Measurements from ENCODE around the gene CSH1. TPM values are rescaled to one million over a fixed set of nuclear protein-coding genes. Genes with fewer than 3 reads are reported as not detected.
"Not testable (repeated sequence)": the region's sequence is repeated elsewhere in the genome, so short reads cannot be mapped to it uniquely, and the experiment has no call there.

The CSH1 gene
- total RNA-seq, 1 donor from 2014 or later, result 8.9 TPM

- Histone ChIP-seq H2AFZ (ENCODE audit: low read depth, low read length) (no peak within 1 kb of the TSS), H3K36me3 (ENCODE audit: insufficient read depth, low read length) (no peaks in the 10 kb centered on the region), H3K27ac (ENCODE audit: low read depth, low read length) (no peak within 1 kb of the TSS), H3K9ac (ENCODE audit: low read length) (no peak within 1 kb of the TSS), H3K4me1 (ENCODE audit: insufficient read depth, low read length) (no peaks in the 10 kb centered on the region), H3K79me2 (ENCODE audit: insufficient read depth, low read length) (no peaks in the 10 kb centered on the region), H3K4me3 (ENCODE audit: insufficient read depth, low read depth, low read length) (no peak within 1 kb of the TSS), H3K4me2 (ENCODE audit: low read length) (no peak within 1 kb of the TSS), H4K20me1 (ENCODE audit: insufficient read depth, low read length) (no peaks in the 10 kb centered on the region), H3K9me3 (ENCODE audit: insufficient read depth, low read depth, low read length) (no peaks in the 10 kb centered on the region), H3K27me3 (ENCODE audit: insufficient read depth, low read length) (no peaks in the 10 kb centered on the region)
- Mint-ChIP-seq H3K9me3 (ENCODE audit: unreplicated experiment) (no peaks in the 10 kb centered on the region), H3K27me3 (ENCODE audit: low read depth, unreplicated experiment) (peaks cover 11% of the 10 kb centered on the region), H3K27ac (ENCODE audit: unreplicated experiment) (no peak within 1 kb of the TSS), H3K4me1 (ENCODE audit: low read depth, unreplicated experiment) (peaks cover 1% of the 10 kb centered on the region), H3K36me3 (ENCODE audit: low read depth, unreplicated experiment) (peaks cover 3% of the 10 kb centered on the region), H3K4me3 (ENCODE audit: unreplicated experiment) (no peak within 1 kb of the TSS)
- DNase-seq (ENCODE audit: low read depth) (no peak), FAIRE-seq (no peak)
- TF ChIP-seq, protein P1, sequence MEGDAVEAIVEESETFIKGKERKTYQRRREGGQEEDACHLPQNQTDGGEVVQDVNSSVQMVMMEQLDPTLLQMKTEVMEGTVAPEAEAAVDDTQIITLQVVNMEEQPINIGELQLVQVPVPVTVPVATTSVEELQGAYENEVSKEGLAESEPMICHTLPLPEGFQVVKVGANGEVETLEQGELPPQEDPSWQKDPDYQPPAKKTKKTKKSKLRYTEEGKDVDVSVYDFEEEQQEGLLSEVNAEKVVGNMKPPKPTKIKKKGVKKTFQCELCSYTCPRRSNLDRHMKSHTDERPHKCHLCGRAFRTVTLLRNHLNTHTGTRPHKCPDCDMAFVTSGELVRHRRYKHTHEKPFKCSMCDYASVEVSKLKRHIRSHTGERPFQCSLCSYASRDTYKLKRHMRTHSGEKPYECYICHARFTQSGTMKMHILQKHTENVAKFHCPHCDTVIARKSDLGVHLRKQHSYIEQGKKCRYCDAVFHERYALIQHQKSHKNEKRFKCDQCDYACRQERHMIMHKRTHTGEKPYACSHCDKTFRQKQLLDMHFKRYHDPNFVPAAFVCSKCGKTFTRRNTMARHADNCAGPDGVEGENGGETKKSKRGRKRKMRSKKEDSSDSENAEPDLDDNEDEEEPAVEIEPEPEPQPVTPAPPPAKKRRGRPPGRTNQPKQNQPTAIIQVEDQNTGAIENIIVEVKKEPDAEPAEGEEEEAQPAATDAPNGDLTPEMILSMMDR (IDR thresholded peaks at IDR 0.05; ENCODE audit: insufficient read depth, low read depth, low read length), result peak; percentile 57
- TF ChIP-seq EZH2 (IDR thresholded peaks at IDR 0.05; ENCODE audit: insufficient read depth, low read length), result no peak
Measured at GRCh38 chr17:63881935-63882601, 14.3 kb downstream of the CSH1 start, which contains the start of gene GH2. Gene GH2 (minus strand): TSS chr17:63881944. CDS start chr17:63881801, 143 bp downstream.

DNA sequence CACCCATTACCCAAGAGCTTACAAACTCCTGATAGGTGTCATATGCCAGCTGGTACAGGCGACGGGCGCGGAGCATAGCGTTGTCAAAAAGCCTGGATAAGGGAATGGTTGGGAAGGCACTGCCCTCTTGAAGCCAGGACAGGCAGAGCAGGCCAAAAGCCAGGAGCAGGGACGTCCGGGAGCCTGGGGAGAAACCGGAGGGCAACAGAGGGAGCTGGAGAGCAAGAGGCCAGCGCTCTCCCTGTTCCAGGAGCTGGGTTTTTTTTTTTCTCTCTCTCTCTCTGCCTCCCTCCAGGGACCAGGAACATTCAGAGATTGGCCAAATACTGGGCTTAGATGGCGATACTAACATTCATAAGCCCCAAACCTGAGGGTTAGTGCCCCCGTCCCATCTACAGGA lies 15.0 kb downstream of the CSH1 start:
- not testable (repeated sequence) for H2AFZ ChIP-seq (ENCODE audit: low read depth, low read length); H3K4me1 Mint-ChIP-seq (ENCODE audit: low read depth, unreplicated experiment); H3K9ac ChIP-seq (ENCODE audit: low read length); H3K9me3 ChIP-seq (ENCODE audit: insufficient read depth, low read depth, low read length); H3K27ac ChIP-seq (ENCODE audit: low read depth, low read length); DNase-seq (ENCODE audit: low read depth); H3K36me3 ChIP-seq (ENCODE audit: insufficient read depth, low read length); FAIRE-seq; H3K4me3 ChIP-seq (ENCODE audit: insufficient read depth, low read depth, low read length); H3K27me3 ChIP-seq (ENCODE audit: insufficient read depth, low read length); H3K27ac Mint-ChIP-seq (ENCODE audit: unreplicated experiment); H4K20me1 ChIP-seq (ENCODE audit: insufficient read depth, low read length); H3K36me3 Mint-ChIP-seq (ENCODE audit: low read depth, unreplicated experiment); H3K4me3 Mint-ChIP-seq (ENCODE audit: unreplicated experiment); H3K4me1 ChIP-seq (ENCODE audit: insufficient read depth, low read length); H3K4me2 ChIP-seq (ENCODE audit: low read length); H3K9me3 Mint-ChIP-seq (ENCODE audit: unreplicated experiment); H3K79me2 ChIP-seq (ENCODE audit: insufficient read depth, low read length)
- H3K27me3 Mint-ChIP-seq (ENCODE audit: low read depth, unreplicated experiment), result peaks cover 11% of the 10 kb centered on the region

- Mint-ChIP-seq H3K36me3 (ENCODE audit: low read depth, unreplicated experiment) (peaks cover 3% of the 10 kb centered on the region), H3K27ac (ENCODE audit: unreplicated experiment) (no peak overlapping the region), H3K4me1 (ENCODE audit: low read depth, unreplicated experiment) (peaks cover 1% of the 10 kb centered on the region), H3K9me3 (ENCODE audit: unreplicated experiment) (no peaks in the 10 kb centered on the region), H3K27me3 (ENCODE audit: low read depth, unreplicated experiment) (peaks cover 11% of the 10 kb centered on the region), H3K4me3 (ENCODE audit: unreplicated experiment) (no peak overlapping the region)
- no peak for DNase-seq (ENCODE audit: low read depth)
- Histone ChIP-seq H3K79me2 (ENCODE audit: insufficient read depth, low read length) (no peaks in the 10 kb centered on the region), H3K4me2 (ENCODE audit: low read length) (no peak overlapping the region), H4K20me1 (ENCODE audit: insufficient read depth, low read length) (no peaks in the 10 kb centered on the region), H3K4me1 (ENCODE audit: insufficient read depth, low read length) (no peaks in the 10 kb centered on the region), H2AFZ (ENCODE audit: low read depth, low read length) (no peak overlapping the region), H3K4me3 (ENCODE audit: insufficient read depth, low read depth, low read length) (no peak overlapping the region), H3K9me3 (ENCODE audit: insufficient read depth, low read depth, low read length) (no peaks in the 10 kb centered on the region), H3K27ac (ENCODE audit: low read depth, low read length) (no peak overlapping the region), H3K27me3 (ENCODE audit: insufficient read depth, low read length) (peaks cover 3% of the 10 kb centered on the region), H3K36me3 (ENCODE audit: insufficient read depth, low read length) (no peaks in the 10 kb centered on the region), H3K9ac (ENCODE audit: low read length) (no peak overlapping the region)
- TF ChIP-seq, protein P1 (IDR thresholded peaks at IDR 0.05; ENCODE audit: insufficient read depth, low read depth, low read length), result no peak
- TF ChIP-seq EZH2 (IDR thresholded peaks at IDR 0.05; ENCODE audit: insufficient read depth, low read length), result no peak
- FAIRE-seq, result no peak
Measured at GRCh38 chr17:63880706-63881105, 15.7 kb downstream of the CSH1 start.

GRCh38 chr17:63878413-63878812 lies 18.0 kb downstream of the CSH1 start:
- not testable (repeated sequence) for H3K4me3 Mint-ChIP-seq (ENCODE audit: unreplicated experiment); H3K4me1 Mint-ChIP-seq (ENCODE audit: low read depth, unreplicated experiment); FAIRE-seq

DNA sequence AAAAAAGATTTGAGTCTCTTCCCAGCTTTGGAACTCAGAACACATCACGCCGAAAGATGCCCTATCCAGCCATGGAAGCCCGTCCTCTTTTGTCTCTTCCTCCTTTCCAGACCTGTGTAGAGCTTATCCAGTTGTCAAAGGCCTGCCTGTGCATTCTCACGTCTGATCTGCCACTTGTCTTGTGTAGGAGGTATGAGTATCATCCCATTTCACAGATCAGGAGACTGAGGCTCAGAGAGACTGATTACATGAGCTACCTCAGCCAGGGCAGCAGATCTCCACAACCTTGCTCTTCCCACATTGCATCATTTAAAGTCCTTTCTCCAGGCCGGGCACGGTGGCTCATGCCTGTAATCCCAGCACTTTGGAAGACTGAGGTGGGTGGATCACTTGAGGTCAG lies 21.7 kb downstream of the CSH1 start:
- not testable (repeated sequence) for H3K79me2 ChIP-seq (ENCODE audit: insufficient read depth, low read length); H3K27ac Mint-ChIP-seq (ENCODE audit: unreplicated experiment); H2AFZ ChIP-seq (ENCODE audit: low read depth, low read length); DNase-seq (ENCODE audit: low read depth); H4K20me1 ChIP-seq (ENCODE audit: insufficient read depth, low read length); H3K4me2 ChIP-seq (ENCODE audit: low read length); H3K27me3 ChIP-seq (ENCODE audit: insufficient read depth, low read length); FAIRE-seq; H3K4me3 Mint-ChIP-seq (ENCODE audit: unreplicated experiment); H3K27ac ChIP-seq (ENCODE audit: low read depth, low read length); H3K4me1 ChIP-seq (ENCODE audit: insufficient read depth, low read length); H3K9ac ChIP-seq (ENCODE audit: low read length); H3K36me3 ChIP-seq (ENCODE audit: insufficient read depth, low read length); H3K36me3 Mint-ChIP-seq (ENCODE audit: low read depth, unreplicated experiment); H3K9me3 Mint-ChIP-seq (ENCODE audit: unreplicated experiment); H3K4me3 ChIP-seq (ENCODE audit: insufficient read depth, low read depth, low read length); H3K9me3 ChIP-seq (ENCODE audit: insufficient read depth, low read depth, low read length)
- Mint-ChIP-seq H3K27me3 (ENCODE audit: low read depth, unreplicated experiment) (peaks cover 11% of the 10 kb centered on the region), H3K4me1 (ENCODE audit: low read depth, unreplicated experiment) (peaks cover 13% of the 10 kb centered on the region)

More at GRCh38 chr17:63878413-63878812, 18.0 kb downstream of the CSH1 start:
- H4K20me1 ChIP-seq (ENCODE audit: insufficient read depth, low read length); H3K9me3 ChIP-seq (ENCODE audit: insufficient read depth, low read depth, low read length); DNase-seq (ENCODE audit: low read depth); H3K79me2 ChIP-seq (ENCODE audit: insufficient read depth, low read length); H3K9ac ChIP-seq (ENCODE audit: low read length); H3K4me1 ChIP-seq (ENCODE audit: insufficient read depth, low read length); H3K9me3 Mint-ChIP-seq (ENCODE audit: unreplicated experiment); H3K27ac Mint-ChIP-seq (ENCODE audit: unreplicated experiment); H3K27me3 ChIP-seq (ENCODE audit: insufficient read depth, low read length); H3K36me3 ChIP-seq (ENCODE audit: insufficient read depth, low read length); H2AFZ ChIP-seq (ENCODE audit: low read depth, low read length); H3K27ac ChIP-seq (ENCODE audit: low read depth, low read length); H3K4me2 ChIP-seq (ENCODE audit: low read length); H3K4me3 ChIP-seq (ENCODE audit: insufficient read depth, low read depth, low read length); H3K36me3 Mint-ChIP-seq (ENCODE audit: low read depth, unreplicated experiment): not testable (repeated sequence)
- H3K27me3 Mint-ChIP-seq (ENCODE audit: low read depth, unreplicated experiment), result peaks cover 11% of the 10 kb centered on the region

All from astrocyte (in vitro differentiated cells and primary cell).